Measurements from ENCODE around the gene GNAZ.

GRCh38 chr22:23054531-23055257, 15.6 kb upstream of the GNAZ start:
- no peak for TF ChIP-seq CTCF (IDR thresholded peaks at IDR 0.05)
- TF ChIP-seq POLR2A (IDR thresholded peaks at IDR 0.05) = no peak
